ENCODE results near the gene PAGR1. TPM values are rescaled to one million over a fixed set of nuclear protein-coding genes. Genes with fewer than 3 reads are reported as not detected.

PAGR1 gene
- total and polyA plus RNA-seq, 2 of the 8 experiments (the other 6 are each of a cell fraction or from before 2014, with no cell fraction given) = 35.4 to 56.4 TPM

GRCh38 chr16:29824589-29825144 is 8.7 kb downstream of the PAGR1 start (continued):
- no peak for TF ChIP-seq SIX5 (IDR thresholded peaks at IDR 0.05; ENCODE audit: low read depth, low read length)
- no peak for TF ChIP-seq RAD21 (IDR thresholded peaks at IDR 0.05 in 1 of 2, conservative IDR thresholded peaks at IDR 0.05 in 1 of 2; ENCODE audit: low read depth in 2 of 2, low read length in 2 of 2)
